ENCODE data around the gene SDR42E2. TPM values are rescaled to one million over a fixed set of nuclear protein-coding genes. Genes with fewer than 3 reads are reported as not detected.

Gene SDR42E2
- total and polyA plus RNA-seq, 2 donors (not counting 1 experiment from before 2014, with no cell fraction given), result 0.12 to 0.62 TPM

GRCh38 chr16:22206013-22206841, 43.9 kb downstream of the SDR42E2 start, which contains the start of gene EEF2K:
Gene EEF2K, plus strand, starts transcription at chr16:22206278. Its CDS starts 19,452 bp downstream, at chr16:22225730.
- H3K9me3 Mint-ChIP-seq (ENCODE audit: insufficient read depth), result peaks cover 2% of the 10 kb centered on the region
- ATAC-seq (ENCODE audit: low read depth) (peak; percentile 85), DNase-seq (peak; percentile 91)
- H3K36me3 ChIP-seq (replicated peaks in 1 of 2; ENCODE audit: control extremely low read depth in 1 of 2, control insufficient read depth in 1 of 2, extremely low read depth in 1 of 2, insufficient read depth in 2 of 2, low read length in 1 of 2), result no peaks in the 10 kb centered on the region
- peak; percentile 76 for TF ChIP-seq CTCF (IDR thresholded peaks at IDR 0.05)
- no peak for TF ChIP-seq EZH2 (IDR thresholded peaks at IDR 0.05; ENCODE audit: borderline replicate concordance, insufficient read depth, low read depth, low read length, poor library complexity, severe bottlenecking)
- H3K27me3 Mint-ChIP-seq, result no peaks in the 10 kb centered on the region
- intact Hi-C loops (cut with micrococcal nuclease), result loop anchor here (1.0 to 2.0 kb wide), 5 partner anchors 10 to 91 kb away; partner anchors contain the start of gene POLR3E
- H3K4me2 ChIP-seq (replicated peaks; ENCODE audit: low read depth, low read length, poor library complexity, severe bottlenecking), result peak within 1 kb of the TSS; percentile 99
- H3K9ac ChIP-seq (ENCODE audit: low read length), result peak within 1 kb of the TSS; percentile 88
- peak within 1 kb of the TSS; percentile 84 for H2AFZ ChIP-seq (ENCODE audit: insufficient read depth, low read depth, low read length, poor library complexity, severe bottlenecking)
- ChIA-PET POLR2A (interaction anchor here (0.7 to 1.9 kb wide), 7 partner anchors 10 to 91 kb away, joined by 3 to 28 read pairs (median 4); partner anchors contain the start of gene POLR3E), CTCF (interaction anchor here (0.9 to 9.7 kb wide), 9 partner anchors 11 to 130 kb away, joined by 3 to 89 read pairs (median 11); partner anchors contain the start of gene POLR3E)
- H3K4me1 ChIP-seq (ENCODE audit: control insufficient read depth in 2 of 2, insufficient read depth in 2 of 2, low read length in 2 of 2), result peaks cover 10 to 23% of the 10 kb centered on the region in 2 donors
- peaks cover 4% of the 10 kb centered on the region for H4K20me1 ChIP-seq (ENCODE audit: control insufficient read depth, insufficient read depth, low read length, poor library complexity, severe bottlenecking)
- H3K27ac Mint-ChIP-seq, result peak within 1 kb of the TSS; percentile 68
- peaks cover 48% of the 10 kb centered on the region for H3K79me2 ChIP-seq (ENCODE audit: control insufficient read depth, insufficient read depth, low read length)
- no peaks in the 10 kb centered on the region for H3K27me3 ChIP-seq (replicated peaks in 1 of 4; ENCODE audit: control extremely low read depth in 1 of 4, control insufficient read depth in 3 of 4, insufficient read depth in 4 of 4, low read length in 3 of 4)
- H3K4me1 Mint-ChIP-seq, result peaks cover 25% of the 10 kb centered on the region
- H3K4me3 ChIP-seq (ENCODE audit: control extremely low read depth in 1 of 5, extremely low read depth in 1 of 5, insufficient read depth in 1 of 5, low read depth in 2 of 5, low read length in 4 of 5), result peak within 1 kb of the TSS; percentile 60 to 82 (median 80)
- H3K9me3 ChIP-seq (ENCODE audit: control extremely low read depth in 1 of 3, control insufficient read depth in 2 of 3, insufficient read depth in 1 of 3, low read length in 2 of 3), result peaks cover 0 to 10% (median 0%) of the 10 kb centered on the region in 3 donors
- H3K27ac ChIP-seq (ENCODE audit: low read length in 2 of 2), result peak within 1 kb of the TSS; percentile 68 to 86
- under 1% methylated on average over 74 of the region's 74 CpGs for WGBS (ENCODE audit: insufficient coverage)
- H3K4me3 Mint-ChIP-seq, result peak within 1 kb of the TSS; percentile 88
